Measurements from ENCODE around the gene CARD19. TPM values are rescaled to one million over a fixed set of nuclear protein-coding genes. Genes with fewer than 3 reads are reported as not detected.

Gene CARD19
- polyA plus RNA-seq, 1 experiment = 25.2 TPM

DNA sequence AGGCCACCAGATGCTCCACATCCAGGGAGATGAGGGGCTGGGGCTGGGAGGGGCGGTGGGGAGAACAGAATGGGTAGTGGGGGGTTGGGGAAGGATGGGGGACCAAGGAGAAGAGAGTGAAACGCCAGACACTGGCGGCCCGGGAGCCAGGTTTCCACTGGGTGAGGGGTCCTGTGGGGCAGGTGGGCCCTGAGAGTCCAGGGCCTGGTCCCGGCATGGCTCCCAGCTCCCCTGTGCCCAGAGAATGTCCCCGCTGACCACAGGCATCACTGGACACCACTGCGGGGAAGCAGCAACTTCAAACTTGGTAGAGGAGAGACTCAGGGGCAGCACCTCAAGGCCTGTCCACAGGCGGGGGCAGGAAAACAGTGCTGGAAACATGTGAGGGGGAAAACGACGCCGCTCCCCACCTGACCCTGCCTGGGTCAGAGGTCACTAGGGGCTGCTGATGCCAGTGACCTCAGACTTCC, 24.9 kb downstream of the CARD19 start:
- no peak for DNase-seq (ENCODE audit: low read depth, low spot score)
- POLR2A ChIA-PET = interaction anchor here (0.6 to 1.8 kb wide), 3 partner anchors 13 to 445 kb away, joined by 3 to 24 read pairs (median 4); partner anchors contain the start of gene NINJ1
- CTCF ChIA-PET = interaction anchor here (1.7 to 3.7 kb wide), 3 partner anchors 12 to 184 kb away, joined by 6 to 53 read pairs (median 7); partner anchors contain the start of gene NINJ1
- Histone ChIP-seq H3K9me3 (ENCODE audit: control insufficient read depth, insufficient read depth, low read length) (no peaks in the 10 kb centered on the region), H3K27ac (ENCODE audit: low read depth, low read length) (no peak overlapping the region), H3K27me3 (ENCODE audit: control insufficient read depth, insufficient read depth, low read length) (no peaks in the 10 kb centered on the region), H3K4me3 (ENCODE audit: low read depth, low read length) (no peak overlapping the region)
- TF ChIP-seq, protein P1, sequence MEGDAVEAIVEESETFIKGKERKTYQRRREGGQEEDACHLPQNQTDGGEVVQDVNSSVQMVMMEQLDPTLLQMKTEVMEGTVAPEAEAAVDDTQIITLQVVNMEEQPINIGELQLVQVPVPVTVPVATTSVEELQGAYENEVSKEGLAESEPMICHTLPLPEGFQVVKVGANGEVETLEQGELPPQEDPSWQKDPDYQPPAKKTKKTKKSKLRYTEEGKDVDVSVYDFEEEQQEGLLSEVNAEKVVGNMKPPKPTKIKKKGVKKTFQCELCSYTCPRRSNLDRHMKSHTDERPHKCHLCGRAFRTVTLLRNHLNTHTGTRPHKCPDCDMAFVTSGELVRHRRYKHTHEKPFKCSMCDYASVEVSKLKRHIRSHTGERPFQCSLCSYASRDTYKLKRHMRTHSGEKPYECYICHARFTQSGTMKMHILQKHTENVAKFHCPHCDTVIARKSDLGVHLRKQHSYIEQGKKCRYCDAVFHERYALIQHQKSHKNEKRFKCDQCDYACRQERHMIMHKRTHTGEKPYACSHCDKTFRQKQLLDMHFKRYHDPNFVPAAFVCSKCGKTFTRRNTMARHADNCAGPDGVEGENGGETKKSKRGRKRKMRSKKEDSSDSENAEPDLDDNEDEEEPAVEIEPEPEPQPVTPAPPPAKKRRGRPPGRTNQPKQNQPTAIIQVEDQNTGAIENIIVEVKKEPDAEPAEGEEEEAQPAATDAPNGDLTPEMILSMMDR (IDR thresholded peaks at IDR 0.05; ENCODE audit: low read depth, low read length) = no peak

DNA sequence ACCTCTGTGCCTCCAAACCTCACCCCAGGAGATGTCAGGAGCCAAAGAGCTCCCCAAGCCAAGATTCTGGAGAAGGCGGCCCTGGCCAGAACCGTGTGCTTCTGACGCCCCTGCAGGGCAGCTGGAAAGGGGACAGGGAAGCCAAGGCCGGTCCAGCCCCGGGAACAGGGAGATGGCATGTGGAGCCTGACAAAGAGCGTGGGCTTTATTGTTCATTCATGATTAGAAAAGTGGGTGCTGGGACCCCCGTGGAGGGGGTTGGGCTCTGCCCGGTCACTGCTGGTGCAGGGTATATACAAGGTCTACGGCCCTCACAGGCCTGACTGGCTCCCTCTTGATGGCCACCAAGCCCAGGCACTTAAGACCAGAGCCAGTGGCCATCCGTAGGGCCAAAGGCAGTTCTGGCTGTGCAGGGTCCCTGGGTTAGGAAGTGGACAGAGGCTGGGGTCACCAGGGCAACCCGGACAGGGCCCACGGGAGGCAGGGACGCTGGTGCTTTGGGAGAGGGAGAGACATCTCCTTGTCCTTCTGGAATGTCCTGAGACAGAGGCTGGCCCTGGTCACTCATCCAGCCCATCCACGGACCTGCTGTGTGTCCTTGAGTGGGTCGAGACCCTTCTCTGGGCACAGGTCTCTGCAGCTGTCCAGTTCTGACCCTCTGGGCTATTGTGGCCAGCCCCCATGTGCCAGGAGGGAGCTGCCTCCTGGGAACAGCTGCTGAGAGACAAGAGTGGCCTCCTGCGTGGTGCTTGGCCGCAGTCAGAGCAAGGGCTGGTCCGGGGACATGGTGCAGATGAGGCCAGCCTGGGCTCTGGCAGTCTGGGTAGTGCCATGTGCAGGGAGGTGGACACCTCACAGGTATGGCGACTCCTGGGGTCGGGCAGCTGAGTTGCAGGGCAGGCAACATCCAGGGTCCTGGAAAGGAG, 25.6 kb downstream of the CARD19 start:
- TF ChIP-seq, protein P1 (IDR thresholded peaks at IDR 0.05; ENCODE audit: low read depth, low read length) = no peak
- ChIA-PET POLR2A (no interaction called here), CTCF (no interaction called here)
- no peaks in the 10 kb centered on the region for H3K9me3 ChIP-seq (ENCODE audit: control insufficient read depth, insufficient read depth, low read length)
- no peaks in the 10 kb centered on the region for H3K27me3 ChIP-seq (ENCODE audit: control insufficient read depth, insufficient read depth, low read length)
- H3K4me3 ChIP-seq (ENCODE audit: low read depth, low read length) = no peak overlapping the region
- H3K27ac ChIP-seq (ENCODE audit: low read depth, low read length) = no peak overlapping the region
- DNase-seq (ENCODE audit: low read depth, low spot score) = no peak

- H3K9me3 ChIP-seq (ENCODE audit: control insufficient read depth, insufficient read depth, low read length) = no peaks in the 10 kb centered on the region
- H3K4me3 ChIP-seq (ENCODE audit: low read depth, low read length) = no peak overlapping the region
- ChIA-PET POLR2A (no interaction called here), CTCF (no interaction called here)
- H3K27me3 ChIP-seq (ENCODE audit: control insufficient read depth, insufficient read depth, low read length) = no peaks in the 10 kb centered on the region
- DNase-seq (ENCODE audit: low read depth, low spot score) = no peak
- no peak overlapping the region for H3K27ac ChIP-seq (ENCODE audit: low read depth, low read length)
- TF ChIP-seq, protein P1 (IDR thresholded peaks at IDR 0.05; ENCODE audit: low read depth, low read length) = no peak
Measured at GRCh38 chr9:93122721-93123221, 26.8 kb downstream of the CARD19 start.

GRCh38 chr9:93123561-93124283, 27.7 kb downstream of the CARD19 start:
- CTCF ChIA-PET = no interaction called here
- no peaks in the 10 kb centered on the region for H3K27me3 ChIP-seq (ENCODE audit: control insufficient read depth, insufficient read depth, low read length)
- TF ChIP-seq, protein P1 (IDR thresholded peaks at IDR 0.05; ENCODE audit: low read depth, low read length) = no peak
- no peak overlapping the region for H3K27ac ChIP-seq (ENCODE audit: low read depth, low read length)
- H3K4me3 ChIP-seq (ENCODE audit: low read depth, low read length) = no peak overlapping the region
- H3K9me3 ChIP-seq (ENCODE audit: control insufficient read depth, insufficient read depth, low read length) = no peaks in the 10 kb centered on the region
- no peak for DNase-seq (ENCODE audit: low read depth, low spot score)
- POLR2A ChIA-PET = no interaction called here
